BLaER1 treated with 17β-estradiol and CSF1 and Interleukin-3, amounts not matched to agents 10 nM and 100 nM (cell line): ENCODE results near the gene MBTD1.

ENCODE experiments used
- H3K27ac ChIP-seq, 11 experiments: shearing (Covaris generic); formaldehyde crosslinking; 2 replicates each; pipeline ENCODE4 v1.8.1; 2022
- H3K27me3 ChIP-seq, 11 experiments: shearing (Covaris generic); formaldehyde crosslinking; 2 replicates each; pipeline ENCODE4 v1.8.1; 2022
- H3K36me3 ChIP-seq, 11 experiments: shearing (Covaris generic); formaldehyde crosslinking; 2 replicates each; pipeline ENCODE4 v1.8.1; 2022
- H3K4me1 ChIP-seq, 10 experiments: shearing (Covaris generic); formaldehyde crosslinking; 2 replicates each; pipeline ENCODE4 v1.8.1; 2022
- H3K4me2 ChIP-seq, 11 experiments: shearing (Covaris generic); formaldehyde crosslinking; 2 replicates each; pipeline ENCODE4 v1.8.1; 2022
- H3K4me3 ChIP-seq, 10 experiments: shearing (Covaris generic); formaldehyde crosslinking; 2 replicates each; pipeline ENCODE4 v1.8.1; 2022
- H3K9ac ChIP-seq, 11 experiments: shearing (Covaris generic); formaldehyde crosslinking; 2 replicates each; pipeline ENCODE4 v1.8.1; 2022
- H3K9me3 ChIP-seq, 11 experiments: shearing (Covaris generic); formaldehyde crosslinking; replicated peaks in 1 of 11; 2 replicates each; pipeline ENCODE4 v1.8.1; 2022
- H4K20me1 ChIP-seq, 11 experiments: shearing (Covaris generic); formaldehyde crosslinking; 2 replicates each; pipeline ENCODE4 v1.8.1; 2022
- Cebpa-rat ChIP-seq, 11 experiments: shearing (Covaris generic); IDR thresholded peaks; 2 replicates each; pipeline ENCODE4 v1.8.1; 2022

MBTD1 gene

DNA sequence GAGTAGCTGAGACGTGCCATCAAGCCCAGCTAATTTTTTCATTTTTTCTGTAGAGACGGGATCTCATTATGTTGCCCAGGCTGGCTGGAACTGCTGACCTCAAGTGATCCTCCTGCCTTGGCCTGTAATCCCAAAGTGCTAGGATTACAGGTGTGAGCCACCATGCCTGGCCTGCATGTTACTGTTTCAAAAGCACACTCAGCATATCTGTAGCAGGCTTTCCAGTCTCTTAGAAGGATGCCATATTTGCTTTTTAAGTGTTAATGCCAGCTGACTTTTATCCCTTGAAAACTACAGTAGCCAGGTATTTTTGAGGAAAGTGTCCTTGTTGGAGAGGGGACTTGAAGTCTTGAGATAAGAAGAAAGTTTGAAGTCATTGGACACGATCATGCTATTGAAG, 123.9 kb downstream of the MBTD1 start:
- no peaks in the 10 kb centered on the region for H4K20me1 ChIP-seq
- H3K4me1 ChIP-seq = peaks cover 6 to 21% (median 12%) of the 10 kb centered on the region in 10 experiments; a peak in 19 of 20 replicates
- no peak overlapping the region for H3K9ac ChIP-seq
- H3K36me3 ChIP-seq = no peaks in the 10 kb centered on the region
- H3K27me3 ChIP-seq = no peaks in the 10 kb centered on the region
- no peak overlapping the region for H3K4me2 ChIP-seq
- H3K4me3 ChIP-seq = no peak overlapping the region
- TF ChIP-seq Cebpa-rat (IDR thresholded peaks at IDR 0.05) = no peak
- H3K9me3 ChIP-seq = peaks cover 0 to 8% (median 0%) of the 10 kb centered on the region in 11 experiments; a peak in 1 of 22 replicates
- H3K27ac ChIP-seq = no peak overlapping the region

DNA sequence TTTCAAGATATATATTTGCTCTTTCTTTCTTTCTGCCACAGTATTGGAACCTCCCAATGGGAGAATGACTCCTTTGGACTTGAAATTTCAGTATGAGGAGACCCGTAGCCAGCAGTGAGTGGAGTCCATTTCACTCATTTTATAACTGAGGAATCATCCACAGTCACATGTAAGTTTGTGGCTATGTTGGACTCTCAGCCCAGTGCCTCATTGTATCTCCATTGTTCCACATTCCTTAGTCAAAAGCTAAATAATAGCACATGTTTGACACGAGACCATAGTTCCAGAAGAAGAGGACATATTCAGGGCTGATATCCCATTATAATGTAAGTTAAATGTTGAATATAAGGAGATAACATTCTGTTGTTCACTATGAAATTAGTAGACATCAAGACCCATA, 126.5 kb downstream of the MBTD1 start:
- Histone ChIP-seq H3K4me1 (peaks cover 6 to 21% (median 12%) of the 10 kb centered on the region in 10 experiments; a peak in 19 of 20 replicates), H3K9me3 (peaks cover 0 to 8% (median 0%) of the 10 kb centered on the region in 11 experiments; a peak in 1 of 22 replicates), H3K4me2 (peak overlapping the region; percentile 4 to 65 (median 34); a peak in 18 of 22 replicates), H3K4me3 (no peak overlapping the region), H3K36me3 (no peaks in the 10 kb centered on the region), H3K27me3 (no peaks in the 10 kb centered on the region), H3K27ac (peak overlapping the region in 2 of 11 experiments; percentile 8 to 34; a peak in 1 of 22 replicates), H3K9ac (no peak overlapping the region), H4K20me1 (no peaks in the 10 kb centered on the region)
- no peak for TF ChIP-seq Cebpa-rat (IDR thresholded peaks at IDR 0.05)

DNA sequence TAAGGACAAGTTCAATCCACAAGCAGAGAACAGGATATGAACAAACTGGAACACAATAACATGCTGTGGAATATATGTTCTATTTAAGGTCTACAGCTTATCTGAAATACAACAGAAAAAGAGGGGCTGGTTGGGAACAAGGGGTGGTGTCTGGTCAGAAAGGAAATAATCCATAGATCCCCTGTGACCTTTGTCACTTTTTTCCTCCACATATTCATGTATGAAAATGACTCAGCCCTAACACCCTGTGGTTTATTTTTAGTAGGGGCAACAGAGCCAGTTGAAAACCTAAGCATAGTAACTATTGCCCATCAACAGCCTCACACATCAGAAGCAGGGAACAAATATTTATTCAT, 126.9 kb downstream of the MBTD1 start:
- no peak for TF ChIP-seq Cebpa-rat (IDR thresholded peaks at IDR 0.05)
- H3K4me2 ChIP-seq = peak overlapping the region; percentile 4 to 65 (median 34); a peak in 20 of 22 replicates
- H4K20me1 ChIP-seq = no peaks in the 10 kb centered on the region
- no peaks in the 10 kb centered on the region for H3K27me3 ChIP-seq
- H3K27ac ChIP-seq = peak overlapping the region in 2 of 11 experiments; percentile 8 to 34; a peak in 1 of 22 replicates
- H3K9me3 ChIP-seq = peaks cover 0 to 8% (median 0%) of the 10 kb centered on the region in 11 experiments; a peak in 1 of 22 replicates
- no peaks in the 10 kb centered on the region for H3K36me3 ChIP-seq
- H3K9ac ChIP-seq = no peak overlapping the region
- H3K4me3 ChIP-seq = no peak overlapping the region
- H3K4me1 ChIP-seq = peaks cover 6 to 25% (median 12%) of the 10 kb centered on the region in 10 experiments; a peak in 19 of 20 replicates

GRCh38 chr17:51128076-51128475, 131.8 kb downstream of the MBTD1 start:
- no peaks in the 10 kb centered on the region for H3K9me3 ChIP-seq
- H4K20me1 ChIP-seq = no peaks in the 10 kb centered on the region
- no peak overlapping the region for H3K4me3 ChIP-seq
- no peak overlapping the region for H3K9ac ChIP-seq
- no peak overlapping the region for H3K27ac ChIP-seq
- peaks cover 4 to 24% (median 9%) of the 10 kb centered on the region in 10 experiments; a peak in 19 of 20 replicates for H3K4me1 ChIP-seq
- no peaks in the 10 kb centered on the region for H3K27me3 ChIP-seq
- TF ChIP-seq Cebpa-rat (IDR thresholded peaks at IDR 0.05) = no peak
- peak overlapping the region in 2 of 11 experiments; percentile 9 to 17; a peak in 2 of 22 replicates for H3K4me2 ChIP-seq
- no peaks in the 10 kb centered on the region for H3K36me3 ChIP-seq
